Articular chondrocyte of knee joint (primary cell): Measurements from ENCODE around the gene RNU2-63P. TPM values are rescaled to one million over a fixed set of nuclear protein-coding genes. Genes with fewer than 3 reads are reported as not detected.

ENCODE experiments used
- small RNA-seq: library from RNA; depleted of rRNA; stranded (forward); fragments of <200 nt; gene quantifications from one replicate; pipeline ENCODE3, GENCODE V24; 2012
- total RNA-seq: library from RNA; depleted of rRNA; stranded (reverse); fragments of >200 nt; gene quantifications from 2 replicates; pipeline ENCODE4 v1.2.3, GENCODE V29; 2012

RNU2-63P gene
- total RNA-seq: under 0.01 TPM in 1 of 2 replicates, not detected in the other

DNA sequence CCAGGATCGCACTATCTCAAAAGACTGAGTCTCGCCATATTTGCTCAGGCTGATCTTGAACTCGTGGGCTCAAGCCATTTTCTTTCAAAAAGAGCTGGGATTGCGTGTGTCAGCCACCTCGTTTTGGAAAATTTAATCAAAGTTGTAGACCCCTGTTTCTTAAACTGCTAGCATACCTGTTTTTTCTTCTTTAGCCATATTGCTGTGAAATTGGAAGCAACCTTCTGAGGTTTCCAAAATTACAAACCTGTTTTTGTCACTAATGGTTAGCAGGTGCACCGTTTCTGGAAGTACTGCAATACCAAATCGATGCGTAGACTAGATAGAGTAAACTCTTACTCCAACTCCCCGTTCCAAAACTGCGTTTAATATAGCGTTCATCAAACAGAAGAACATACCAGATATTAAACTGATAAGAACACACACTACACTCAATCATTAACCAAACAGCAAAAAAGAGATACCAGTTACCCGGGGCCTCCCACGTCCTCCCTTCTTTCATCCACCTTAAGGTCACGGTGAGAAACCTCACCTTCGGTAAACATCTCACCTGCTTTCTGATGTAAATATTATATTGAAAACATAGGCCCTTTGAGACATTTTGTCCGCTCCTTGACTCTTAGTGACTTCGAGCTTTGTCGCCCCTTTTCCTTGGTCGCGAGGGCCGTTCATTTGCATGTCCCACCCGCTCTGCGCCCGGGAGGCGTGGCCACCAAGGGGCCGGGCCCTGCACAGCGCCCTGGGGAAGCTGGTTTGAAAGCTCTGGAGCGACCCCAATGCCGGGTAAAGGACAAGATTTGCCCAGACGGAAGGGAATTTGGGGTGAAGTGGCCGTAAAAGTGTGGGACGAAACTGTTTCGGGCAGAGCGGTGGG, at the start of gene RNU2-63P:
RNU2-63P (minus strand) TSS at position 462 of the 874 bp plus-strand sequence.

DNA sequence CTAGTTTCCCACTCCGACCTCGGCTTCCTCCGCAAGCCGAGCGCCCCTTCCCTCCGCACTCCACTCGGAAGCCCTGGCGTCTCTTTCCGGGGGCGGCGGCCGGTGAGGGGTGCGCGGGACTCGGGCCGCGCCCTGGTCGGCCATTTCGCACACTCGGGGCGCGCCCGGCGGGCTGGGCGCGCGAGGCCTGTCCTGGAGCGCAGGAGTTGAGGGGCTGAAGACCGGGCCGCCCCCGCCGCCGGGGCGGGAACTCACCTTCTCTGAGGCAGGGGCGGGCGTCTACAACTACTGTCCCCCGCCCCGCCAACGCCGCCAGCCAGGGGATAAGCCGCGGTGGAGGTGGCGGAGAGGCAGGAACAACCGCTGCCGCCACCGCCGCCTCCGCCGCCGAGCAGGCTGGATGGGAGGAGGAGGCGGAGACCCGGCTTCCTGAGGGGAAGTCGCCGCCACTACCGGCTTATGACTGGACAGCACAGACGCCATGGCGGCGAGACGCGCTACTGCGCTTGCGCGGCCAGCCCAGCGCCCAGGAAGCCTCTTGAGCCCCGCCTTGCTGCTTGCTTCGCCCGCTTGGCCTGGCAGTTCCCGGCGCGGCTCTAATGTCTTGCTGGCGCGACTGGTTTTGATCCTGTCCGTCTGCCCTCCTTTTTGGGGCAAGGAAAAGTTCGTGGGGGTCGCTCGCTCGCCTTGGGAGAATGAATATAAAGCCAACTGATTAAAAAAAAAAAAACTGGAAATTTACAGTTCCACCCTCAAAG, 39.2 kb upstream of the RNU2-63P start, which contains the start of gene KRCC1:
KRCC1 (minus strand) TSS at position 413 of the 758 bp plus-strand sequence. CDS start 27,220 bp downstream, outside the sequence.

Small RNA genes within 50 kb of the gene (small RNA-seq; reads per million reads assigned to genes)
- 30.5 reads per million, percentile 96 among the genes with 10 or more reads in this experiment for gene RNU2-63P

Other genes with a start within 250 kb of the RNU2-63P start
- gene RGPD2, start 190.8 kb downstream of the RNU2-63P start, total RNA-seq: 0.78 and 1.4 TPM in 2 replicates
- gene KRCC1, start 39.2 kb upstream of the RNU2-63P start, total RNA-seq: 40.2 and 50.7 TPM in 2 replicates
- not detected in 2 replicates for gene SMYD1, start 51.3 kb upstream of the RNU2-63P start, total RNA-seq
- not detected in 2 replicates for gene FABP1, start 111.5 kb upstream of the RNU2-63P start, total RNA-seq
- 25.0 and 27.0 TPM in 2 replicates for gene THNSL2, start 153.8 kb upstream of the RNU2-63P start, total RNA-seq